ENCODE data around the gene OR2A12. TPM values are rescaled to one million over a fixed set of nuclear protein-coding genes. Genes with fewer than 3 reads are reported as not detected.
"Not testable (repeated sequence)": the region's sequence is repeated elsewhere in the genome, so short reads cannot be mapped to it uniquely, and the experiment has no call there.

The OR2A12 gene
- total RNA-seq, 1 experiment from 2014 or later = not detected

DNA sequence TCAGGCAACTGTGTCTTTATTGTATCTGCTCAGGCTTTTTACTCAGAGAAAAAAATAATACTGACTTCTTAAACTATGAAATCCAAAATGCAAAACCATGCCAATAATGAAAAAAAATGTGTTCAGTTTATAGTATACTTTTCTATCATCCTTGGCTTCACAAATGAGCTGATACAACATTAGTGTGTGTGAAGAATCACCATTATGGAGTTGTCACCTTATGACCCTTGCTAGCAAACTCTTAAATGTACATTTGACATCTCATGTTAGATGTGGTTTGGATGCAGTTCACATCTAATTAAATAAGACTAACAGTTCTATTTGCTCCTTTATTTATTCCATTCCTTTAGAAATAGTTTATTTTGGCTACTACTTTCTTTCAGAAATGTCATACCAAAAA is 19.1 kb downstream of the OR2A12 start:
- in situ Hi-C loops (cut with HindIII; ENCODE audit: low pct_unique_long_range_greater_than_20kb, low sequenced_read_pairs) = no loop called here

GRCh38 chr7:144109283-144109682 is 23.2 kb downstream of the OR2A12 start, which contains the start of gene OR2A2:
TSS of gene OR2A2 (plus strand) at chr7:144109583. CDS start at chr7:144109583, 0 bp downstream.
- in situ Hi-C loops (cut with HindIII; ENCODE audit: low pct_unique_long_range_greater_than_20kb, low sequenced_read_pairs) = no loop called here
- no peak for DNase-seq (ENCODE audit: low read depth)

More for the DNA sequence above, 19.1 kb downstream of the OR2A12 start:
- DNase-seq (ENCODE audit: low read depth) = no peak

DNA sequence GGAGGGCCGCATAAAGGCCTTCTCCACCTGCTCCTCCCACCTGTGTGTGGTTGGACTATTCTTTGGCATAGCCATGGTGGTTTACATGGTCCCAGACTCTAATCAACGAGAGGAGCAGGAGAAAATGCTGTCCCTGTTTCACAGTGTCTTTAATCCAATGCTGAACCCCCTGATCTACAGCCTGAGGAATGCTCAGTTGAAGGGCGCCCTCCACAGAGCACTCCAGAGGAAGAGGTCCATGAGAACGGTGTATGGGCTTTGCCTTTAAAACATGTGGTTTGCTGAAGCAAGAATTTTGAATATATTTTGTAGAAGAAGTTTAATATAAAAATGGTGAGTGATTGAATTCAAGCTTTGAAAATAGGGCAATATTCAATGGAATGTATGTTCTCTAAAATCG is 24.2 kb downstream of the OR2A12 start:
- in situ Hi-C loops (cut with HindIII; ENCODE audit: low pct_unique_long_range_greater_than_20kb, low sequenced_read_pairs) = no loop called here
- DNase-seq (ENCODE audit: low read depth) = no peak

GRCh38 chr7:144113651-144114050 is 27.6 kb downstream of the OR2A12 start:
- in situ Hi-C loops (cut with HindIII; ENCODE audit: low pct_unique_long_range_greater_than_20kb, low sequenced_read_pairs) = no loop called here
- DNase-seq (ENCODE audit: low read depth) = no peak

- DNase-seq (ENCODE audit: low read depth) = no peak
- in situ Hi-C loops (cut with HindIII; ENCODE audit: low pct_unique_long_range_greater_than_20kb, low sequenced_read_pairs) = no loop called here
These were observed 32.3 kb downstream of the OR2A12 start for GRCh38 chr7:144118341-144118740.

- in situ Hi-C loops (cut with HindIII; ENCODE audit: low pct_unique_long_range_greater_than_20kb, low sequenced_read_pairs) = no loop called here
- no peak for DNase-seq (ENCODE audit: low read depth)
These were observed 36.8 kb downstream of the OR2A12 start, which contains the start of gene OR2A14 for GRCh38 chr7:144122876-144123275. TSS of gene OR2A14 (plus strand) at chr7:144123176. CDS start at chr7:144129113, 5,937 bp downstream.

GRCh38 chr7:144127714-144128334 is 41.7 kb downstream of the OR2A12 start:
- DNase-seq (ENCODE audit: low read depth) = peak; percentile 42
- in situ Hi-C loops (cut with HindIII; ENCODE audit: low pct_unique_long_range_greater_than_20kb, low sequenced_read_pairs) = no loop called here

GRCh38 chr7:144129601-144130000 is 43.5 kb downstream of the OR2A12 start:
- in situ Hi-C loops (cut with HindIII; ENCODE audit: low pct_unique_long_range_greater_than_20kb, low sequenced_read_pairs); DNase-seq (ENCODE audit: low read depth): not testable (repeated sequence)

DNA sequence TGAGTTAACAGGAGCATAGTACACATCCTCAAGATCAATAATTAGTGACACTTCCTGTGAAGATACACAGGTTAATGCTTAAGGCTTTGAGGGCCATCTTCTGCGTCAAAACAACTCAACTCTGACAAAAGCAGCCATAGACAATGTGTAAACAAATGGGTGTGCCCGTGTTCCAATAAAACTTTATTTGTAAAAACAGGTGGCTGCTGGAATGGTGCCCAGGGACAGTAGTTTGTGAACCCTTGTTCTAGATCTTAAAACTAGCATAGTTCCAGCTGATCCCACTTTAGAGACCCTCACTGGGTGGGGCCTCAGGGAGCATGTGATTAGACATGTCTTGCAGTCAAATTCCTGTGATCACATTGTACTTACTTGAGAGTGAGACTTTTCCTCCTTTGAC is 44.7 kb downstream of the OR2A12 start:
- DNase-seq (ENCODE audit: low read depth) = no peak
- in situ Hi-C loops (cut with HindIII; ENCODE audit: low pct_unique_long_range_greater_than_20kb, low sequenced_read_pairs) = no loop called here

DNA sequence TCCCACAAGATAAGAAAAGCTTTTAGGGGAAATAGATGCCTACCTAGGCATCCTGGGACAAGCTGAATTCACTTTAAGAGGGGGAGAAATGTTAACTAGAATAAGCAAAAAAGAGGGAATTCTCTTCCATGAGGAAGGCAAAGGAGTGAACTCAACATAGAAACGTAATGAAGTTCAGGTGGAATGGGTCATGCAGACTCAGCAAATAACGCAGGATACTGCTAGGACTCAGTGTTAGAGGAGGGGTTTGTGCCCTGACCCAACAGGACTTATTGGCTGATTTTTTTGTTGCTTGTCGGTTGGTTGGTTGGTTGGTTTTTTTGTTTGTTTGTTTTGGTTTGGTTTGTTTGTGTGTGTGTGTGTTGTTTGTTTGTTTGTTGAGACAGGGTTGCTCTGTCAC is 46.2 kb downstream of the OR2A12 start:
- in situ Hi-C loops (cut with HindIII; ENCODE audit: low pct_unique_long_range_greater_than_20kb, low sequenced_read_pairs) = no loop called here
- no peak for DNase-seq (ENCODE audit: low read depth)

GRCh38 chr7:144133307-144133706 is 47.2 kb downstream of the OR2A12 start:
- no peak for DNase-seq (ENCODE audit: low read depth)
- in situ Hi-C loops (cut with HindIII; ENCODE audit: low pct_unique_long_range_greater_than_20kb, low sequenced_read_pairs) = no loop called here

GRCh38 chr7:144134116-144134515 is 48.0 kb downstream of the OR2A12 start:
- DNase-seq (ENCODE audit: low read depth) = no peak
- in situ Hi-C loops (cut with HindIII; ENCODE audit: low pct_unique_long_range_greater_than_20kb, low sequenced_read_pairs) = no loop called here

DNA sequence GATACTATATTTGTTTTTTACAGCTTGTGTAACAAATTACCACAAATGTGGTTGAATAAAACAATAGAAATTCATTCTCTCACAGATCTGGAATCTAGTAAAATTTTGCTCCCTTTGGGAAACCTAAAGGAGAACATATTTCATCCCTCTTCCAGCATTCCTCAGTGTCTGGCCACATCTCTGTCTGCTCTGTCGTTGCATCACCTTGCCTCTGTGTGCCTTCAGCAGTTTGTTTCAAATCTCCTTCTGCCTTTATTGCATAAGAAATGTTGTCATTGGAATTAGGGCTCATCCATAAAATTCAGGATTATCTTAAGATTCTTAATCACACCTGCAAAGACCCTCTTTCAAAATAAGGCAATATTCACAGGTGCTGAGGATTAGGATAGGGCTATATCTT is 51.4 kb downstream of the OR2A12 start:
- in situ Hi-C loops (cut with HindIII; ENCODE audit: low pct_unique_long_range_greater_than_20kb, low sequenced_read_pairs) = no loop called here
- no peak for DNase-seq (ENCODE audit: low read depth)

- in situ Hi-C loops (cut with HindIII; ENCODE audit: low pct_unique_long_range_greater_than_20kb, low sequenced_read_pairs) = no loop called here
- DNase-seq (ENCODE audit: low read depth) = no peak
These were observed 56.1 kb downstream of the OR2A12 start for GRCh38 chr7:144142187-144142586.

DNA sequence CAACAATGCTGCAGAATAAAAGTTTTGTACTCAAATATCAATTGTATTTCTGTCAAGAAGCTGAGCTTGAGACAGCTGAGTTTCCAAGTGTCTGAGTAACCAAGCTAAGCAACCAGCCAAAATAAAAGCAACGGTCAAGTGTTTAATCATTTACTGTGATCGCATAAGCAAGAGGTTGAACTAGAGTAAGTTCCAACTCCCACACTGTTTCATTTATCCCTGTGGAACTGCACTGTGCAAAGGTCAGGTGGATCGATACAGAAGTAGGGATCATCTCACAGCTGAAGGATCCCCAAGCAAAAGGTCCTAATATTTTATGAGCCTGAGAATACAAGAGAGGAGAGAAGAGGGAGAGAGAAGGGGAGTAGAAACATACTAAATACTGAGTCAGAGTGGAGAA is 58.3 kb downstream of the OR2A12 start:
- in situ Hi-C loops (cut with HindIII; ENCODE audit: low pct_unique_long_range_greater_than_20kb, low sequenced_read_pairs) = no loop called here
- DNase-seq (ENCODE audit: low read depth) = no peak

- no peak for DNase-seq (ENCODE audit: low read depth)
- in situ Hi-C loops (cut with HindIII; ENCODE audit: low pct_unique_long_range_greater_than_20kb, low sequenced_read_pairs) = no loop called here
These were observed 62.2 kb downstream of the OR2A12 start for GRCh38 chr7:144148224-144148827.
